Stimulated activated CD4-positive, alpha-beta T cell treated with anti-CD3 and anti-CD28 coated beads, TNF-alpha, amount 100 ng/mL, for 24 hours (primary cell): ENCODE data around the gene TNFAIP8L1.

Source experiments
- DNase-seq, 3 experiments: peaks; one replicate each; pipeline ENCODE4 v3.0.0-alpha.2; 2020; ENCODE audit warnings: low read depth in 3 of 3

TNFAIP8L1 gene

DNA sequence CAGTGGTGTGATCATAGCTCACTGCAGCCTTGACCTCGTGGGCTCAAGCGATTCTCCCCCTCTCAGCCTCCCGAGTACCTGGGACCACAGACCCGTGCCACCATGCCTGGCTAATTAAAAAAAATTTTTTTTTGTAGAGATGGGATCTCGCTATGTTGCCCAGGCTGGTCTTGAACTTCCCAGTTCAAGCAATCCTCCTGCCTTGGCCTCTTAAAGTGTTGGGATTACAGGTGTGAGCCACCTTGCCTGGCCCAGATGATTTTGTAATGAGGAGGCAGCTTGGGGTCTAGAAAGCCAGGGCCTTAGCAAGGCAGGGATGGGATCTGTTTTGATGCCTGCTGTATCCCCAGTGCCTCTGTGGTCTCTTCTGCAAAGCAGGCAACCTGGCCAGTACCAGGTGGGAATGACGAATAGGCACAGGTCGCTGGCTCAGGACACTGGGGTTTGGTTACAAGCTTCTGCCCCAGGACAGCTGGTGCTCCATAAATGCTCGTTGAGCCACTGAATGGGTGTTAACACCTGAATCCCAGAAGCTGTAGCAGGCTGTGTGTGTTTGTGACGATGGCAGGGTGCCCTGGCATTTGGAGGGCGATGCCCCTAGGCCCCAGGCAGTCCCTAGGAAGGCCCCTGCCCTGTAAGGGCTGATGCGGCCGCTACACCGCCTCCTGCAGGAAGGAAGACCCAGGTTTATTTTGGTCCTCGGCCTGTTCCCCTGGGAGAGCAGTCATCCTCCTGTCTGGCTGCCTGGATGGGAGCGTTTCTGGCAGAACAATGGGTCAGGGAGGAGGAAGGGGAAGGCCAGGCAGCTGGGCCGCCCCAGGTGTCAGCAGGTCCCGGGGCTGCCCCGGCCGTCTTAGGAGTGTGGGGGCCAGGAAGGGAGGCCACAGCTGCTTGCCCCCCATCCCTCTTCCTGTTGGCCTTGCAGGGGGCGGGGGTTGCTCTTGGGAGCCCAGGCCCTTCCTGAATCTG, 8.6 kb downstream of the TNFAIP8L1 start:
- no peak for DNase-seq

DNA sequence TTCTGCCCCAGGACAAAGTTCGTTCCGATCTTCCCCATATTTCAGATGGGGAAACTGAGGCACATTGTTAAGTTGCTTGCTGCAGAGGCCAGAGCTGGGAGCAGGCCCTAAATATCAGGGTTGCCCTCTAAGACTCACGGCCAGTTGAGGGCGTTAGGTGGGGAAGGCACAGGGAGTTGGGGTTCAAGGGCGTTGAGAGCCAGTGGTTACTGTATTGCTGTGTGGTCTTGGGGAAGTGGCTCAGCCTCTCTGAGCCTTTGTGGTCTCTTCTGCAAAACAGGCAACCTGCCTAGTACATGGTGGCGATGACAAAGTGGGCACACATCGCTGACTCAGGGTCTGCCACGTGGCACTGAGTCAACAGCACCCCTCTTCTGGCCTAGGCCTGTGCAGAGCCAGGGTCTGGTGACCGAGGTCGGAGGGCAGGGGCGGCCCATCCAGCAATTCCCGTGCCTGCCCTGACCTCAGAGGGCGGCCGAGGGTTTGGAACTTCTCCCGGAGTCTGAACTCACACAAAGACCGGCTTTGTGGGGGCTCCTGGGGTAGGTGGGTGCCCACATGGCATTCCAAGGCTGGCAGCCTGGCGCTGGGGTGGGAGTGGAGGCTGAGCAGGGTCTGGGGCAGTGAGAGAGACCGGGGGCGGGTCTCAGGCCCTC, 10.2 kb downstream of the TNFAIP8L1 start:
- no peak for DNase-seq

DNA sequence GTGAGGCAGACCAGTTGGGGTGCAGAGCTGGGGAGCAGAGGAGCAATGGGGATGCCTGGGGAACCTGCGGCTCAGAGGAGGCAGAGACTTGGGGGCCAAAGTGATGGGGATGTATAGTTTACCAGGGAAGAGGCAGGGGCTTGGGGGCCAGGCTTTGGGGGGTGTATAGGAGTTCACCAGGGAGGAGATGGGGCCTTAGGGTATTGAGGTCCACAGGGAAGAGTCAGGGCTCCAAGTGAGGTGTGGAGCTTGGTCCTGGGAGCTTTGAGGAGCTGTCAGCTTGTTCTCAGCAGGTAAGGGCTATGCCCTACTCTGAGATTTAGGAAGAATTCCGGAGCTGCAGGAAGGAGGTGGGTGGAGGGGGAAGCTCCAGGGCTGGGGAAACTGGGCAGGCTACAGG, 10.8 kb downstream of the TNFAIP8L1 start:
- DNase-seq = no peak

DNA sequence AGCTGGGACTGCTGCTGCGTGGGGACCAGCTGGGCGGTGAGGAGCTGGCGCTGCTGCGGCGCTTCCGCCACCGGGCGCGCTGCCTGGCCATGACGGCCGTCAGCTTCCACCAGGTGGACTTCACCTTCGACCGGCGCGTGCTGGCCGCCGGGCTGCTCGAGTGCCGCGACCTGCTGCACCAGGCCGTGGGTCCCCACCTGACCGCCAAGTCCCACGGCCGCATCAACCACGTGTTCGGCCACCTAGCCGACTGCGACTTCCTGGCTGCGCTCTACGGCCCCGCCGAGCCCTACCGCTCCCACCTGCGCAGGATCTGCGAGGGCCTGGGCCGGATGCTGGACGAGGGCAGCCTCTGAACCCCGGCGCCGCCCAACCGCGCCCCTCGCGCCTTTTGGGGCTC, 12.8 kb downstream of the TNFAIP8L1 start:
- DNase-seq = no peak

DNA sequence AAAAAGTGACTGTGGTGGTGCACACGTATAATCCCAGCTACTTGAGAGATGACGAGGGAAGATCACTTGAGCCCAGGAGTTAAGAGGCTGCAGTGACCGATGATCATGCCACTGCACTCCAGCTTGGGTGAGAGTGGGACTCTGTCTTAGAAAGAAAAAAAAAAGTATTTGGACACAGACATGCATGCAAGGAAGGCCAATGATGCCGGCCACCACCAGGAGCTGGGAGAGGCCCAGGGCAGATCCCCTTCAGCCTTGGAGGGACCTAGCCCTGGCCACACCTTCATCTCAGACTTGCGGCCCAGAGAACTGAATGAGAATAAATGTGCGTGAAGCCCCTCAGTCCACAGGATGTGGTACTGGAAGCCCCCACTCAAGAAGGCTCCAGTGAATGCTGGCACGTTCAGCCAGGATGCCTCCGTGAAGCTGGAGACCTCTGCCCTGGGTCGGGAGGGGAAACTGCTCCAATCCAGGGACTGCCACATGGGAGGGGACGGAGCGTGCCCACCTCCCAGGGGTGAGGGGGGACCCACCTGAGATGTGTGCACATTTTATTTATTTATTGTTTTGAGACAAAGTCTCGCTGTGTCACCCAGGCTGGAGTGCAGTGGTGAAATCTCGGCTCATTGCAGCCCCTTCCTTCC, 14.6 kb downstream of the TNFAIP8L1 start:
- DNase-seq = no peak

DNA sequence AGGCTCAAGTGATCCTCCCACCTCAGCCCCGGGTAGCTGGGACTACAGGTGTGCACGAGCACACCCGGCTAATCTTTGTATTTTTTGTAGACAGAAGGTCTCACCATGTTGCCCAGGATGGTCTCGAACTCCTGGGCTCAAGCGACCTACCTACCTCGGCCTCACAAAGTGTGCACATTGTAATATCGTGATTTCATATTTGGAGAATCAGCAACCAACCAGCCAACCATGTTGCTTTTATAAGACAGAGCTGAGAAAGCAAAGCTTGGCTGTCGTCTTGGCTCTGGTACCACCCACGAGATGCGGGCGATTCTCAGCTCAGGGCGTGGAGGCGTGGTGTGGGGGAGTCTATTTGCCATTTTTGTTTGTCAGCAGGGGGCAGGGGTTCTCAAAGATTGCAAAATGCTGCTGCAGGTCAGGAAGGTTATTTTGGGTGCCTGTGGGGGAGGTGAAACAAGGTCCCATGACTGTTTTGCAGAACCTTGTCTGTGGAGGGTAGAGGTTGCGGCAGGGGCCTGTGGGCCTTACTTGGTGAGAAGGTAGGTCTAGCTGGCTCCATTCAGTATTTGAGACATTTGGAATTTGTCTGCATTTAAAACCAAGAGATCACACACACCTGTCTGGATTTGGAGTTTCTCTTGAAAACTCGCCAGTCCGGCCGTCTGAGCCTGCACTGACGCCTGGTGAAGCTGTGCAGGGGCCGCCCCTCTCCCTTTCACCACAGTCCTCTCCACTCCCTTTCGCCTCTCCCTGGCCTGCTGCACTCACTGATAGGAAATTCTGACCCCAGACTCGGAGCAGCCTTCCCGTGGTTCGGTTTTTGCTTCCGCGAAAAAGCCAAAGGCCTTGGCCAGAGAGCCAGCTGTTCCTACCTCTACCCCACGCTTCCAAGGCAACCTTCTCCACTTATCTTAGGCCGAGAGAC, 15.4 kb downstream of the TNFAIP8L1 start:
- no peak for DNase-seq

DNA sequence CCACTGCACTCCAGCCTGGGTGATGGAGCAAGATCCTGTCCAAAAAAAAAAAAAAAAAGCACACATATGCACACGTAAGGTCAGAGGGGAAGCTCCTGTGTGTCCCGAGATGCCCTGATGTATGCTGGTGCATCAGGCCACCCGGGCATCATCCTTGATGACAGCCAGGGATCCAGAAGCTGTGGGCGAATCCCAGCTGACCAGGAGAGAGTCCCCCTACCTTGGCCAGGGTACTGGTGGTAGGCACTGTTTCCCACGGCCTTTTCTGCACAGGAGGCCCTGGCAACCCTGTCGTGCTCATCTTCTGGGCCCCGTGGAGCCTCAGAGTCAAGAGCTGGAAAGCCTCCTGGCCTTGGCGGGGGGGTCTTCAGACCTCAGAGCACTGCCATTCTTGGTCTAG, 16.8 kb downstream of the TNFAIP8L1 start:
- no peak for DNase-seq

DNA sequence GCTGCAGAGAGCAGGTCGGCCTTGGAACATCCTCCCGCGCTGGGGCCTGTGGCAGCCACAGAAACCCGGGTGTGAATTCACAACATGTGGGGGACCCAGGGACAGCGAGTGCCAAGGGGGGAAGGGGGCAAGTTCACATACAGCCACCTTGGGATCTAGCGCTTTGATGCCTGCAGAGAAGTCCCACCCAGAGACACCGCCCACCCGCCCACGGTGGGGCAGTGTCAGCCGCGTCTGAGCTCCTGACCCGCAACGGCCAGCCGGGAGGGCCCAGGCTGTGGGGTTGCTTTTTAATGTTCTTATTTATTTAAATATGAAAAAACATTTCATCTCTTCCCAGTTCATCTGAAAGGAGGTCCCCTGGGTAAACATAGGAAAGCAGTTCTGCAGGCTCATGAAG, 17.9 kb downstream of the TNFAIP8L1 start:
- DNase-seq = no peak

DNA sequence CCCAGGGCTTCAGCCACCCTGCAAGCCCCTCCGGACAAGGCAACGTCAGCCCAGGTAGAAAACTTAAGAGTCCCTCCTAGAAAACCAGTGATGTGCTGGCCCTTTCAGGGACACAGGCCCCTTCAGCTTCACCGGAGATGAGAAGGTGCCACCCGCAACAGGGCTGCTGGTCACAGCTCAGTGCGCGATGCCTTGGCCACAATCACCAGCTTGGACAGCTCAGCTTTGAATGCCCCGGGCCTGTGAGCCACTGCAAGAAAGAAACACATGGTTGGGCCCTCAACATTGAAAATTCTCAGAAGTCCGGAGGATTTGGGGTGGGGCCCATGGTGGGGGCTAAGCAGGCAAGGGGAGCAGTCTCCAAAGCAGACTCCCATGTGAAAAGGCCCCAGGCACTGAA, 18.5 kb downstream of the TNFAIP8L1 start:
- no peak for DNase-seq

DNA sequence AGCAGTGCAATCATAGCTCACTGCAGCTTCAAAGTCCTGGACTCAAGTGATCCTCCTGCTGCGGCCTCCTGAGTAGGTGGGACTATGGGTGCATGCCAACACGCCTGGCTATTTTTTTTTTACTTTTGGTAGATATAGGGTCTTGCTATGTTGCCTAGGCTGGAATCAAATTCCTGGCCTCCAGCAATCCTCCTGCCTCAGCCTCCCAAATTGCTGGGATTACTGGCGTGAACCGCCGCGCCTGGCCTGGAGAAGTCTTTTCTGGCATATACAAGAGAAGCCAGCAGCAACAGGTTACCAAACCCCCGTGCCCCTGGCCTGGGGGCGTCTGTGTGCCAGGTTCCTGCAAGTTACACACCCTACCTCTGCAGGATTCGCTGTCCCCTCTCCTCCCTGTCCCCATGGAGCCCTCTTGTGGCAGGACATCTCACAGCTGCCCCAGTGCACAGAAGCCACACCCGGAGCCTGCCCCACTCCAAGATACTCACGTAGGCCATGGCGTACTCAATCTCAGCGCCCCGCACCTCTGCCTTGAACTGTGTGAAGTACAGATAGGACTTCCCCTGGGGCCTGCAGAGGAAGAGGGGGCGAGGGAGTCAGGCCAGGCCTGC, 21.0 kb downstream of the TNFAIP8L1 start:
- no peak for DNase-seq

DNA sequence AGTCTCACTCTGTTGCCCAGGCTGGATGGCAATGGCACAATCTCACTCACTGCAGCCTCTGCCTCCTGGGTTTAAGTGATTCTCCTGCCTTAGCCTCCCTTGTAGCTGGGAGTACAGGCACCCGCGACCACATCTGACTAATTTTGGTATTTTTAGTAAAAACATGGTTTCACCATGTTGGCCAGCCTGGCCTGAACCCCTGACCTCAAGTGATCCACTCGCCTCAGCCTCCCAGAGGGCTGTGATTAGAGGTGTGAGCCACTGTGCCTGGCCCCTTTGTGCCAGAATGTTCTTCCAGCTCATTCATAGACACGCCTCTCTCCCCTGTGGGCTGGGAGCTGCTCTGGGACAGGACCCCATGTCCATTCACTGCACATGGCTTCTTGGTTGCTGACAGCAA, 21.7 kb downstream of the TNFAIP8L1 start:
- no peak for DNase-seq

DNA sequence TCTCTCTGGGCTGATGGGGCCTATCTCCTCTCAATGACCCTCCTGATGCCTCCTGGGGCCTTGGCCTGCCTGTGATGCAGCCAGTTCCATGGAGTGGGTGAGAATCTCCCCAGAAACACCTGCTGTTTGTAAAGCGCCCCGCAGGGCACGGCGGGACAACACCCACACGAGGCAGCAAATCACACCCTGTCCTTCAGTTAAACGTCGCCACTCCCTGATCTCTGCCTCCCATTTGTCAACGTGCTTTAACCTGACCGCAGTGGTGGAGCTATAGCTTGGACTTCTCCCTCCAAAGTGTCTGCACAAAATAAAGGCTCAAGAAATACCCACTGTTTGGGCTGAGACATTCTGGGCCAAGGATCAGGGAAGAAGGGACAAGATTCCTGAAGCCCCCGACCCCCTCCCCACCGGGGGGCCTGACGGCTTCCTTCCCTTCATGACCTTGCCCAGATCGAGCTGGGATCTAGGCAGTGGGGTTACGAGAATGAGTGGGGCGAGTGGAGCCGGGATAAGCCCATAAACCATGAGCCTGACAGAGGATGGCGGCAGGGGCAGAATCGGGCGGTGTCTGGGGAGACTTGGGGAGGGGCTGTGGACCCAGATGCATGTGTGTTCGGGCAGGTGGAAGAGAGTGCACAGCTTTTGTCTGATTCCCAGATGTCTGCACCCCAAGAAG, 22.8 kb downstream of the TNFAIP8L1 start:
- DNase-seq = no peak

DNA sequence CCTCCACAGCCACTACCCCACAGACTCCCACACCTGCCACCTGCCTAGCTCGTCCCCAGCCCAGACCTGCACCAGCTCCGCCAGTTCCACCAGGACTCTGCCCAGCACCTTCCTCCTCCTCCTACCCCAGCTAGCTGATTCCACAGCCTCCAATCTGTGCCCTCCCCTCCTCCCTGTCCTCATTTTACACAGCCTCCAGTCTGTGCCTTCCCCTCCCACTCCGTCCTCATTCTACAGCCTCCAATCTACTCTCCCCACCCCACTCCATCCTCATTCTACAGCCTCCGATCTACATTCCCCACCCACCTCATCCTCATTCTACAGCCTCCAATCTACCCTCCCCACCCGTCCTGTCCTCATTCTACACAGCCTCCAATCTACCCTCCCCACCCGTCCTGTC, 23.5 kb downstream of the TNFAIP8L1 start:
- DNase-seq = no peak

DNA sequence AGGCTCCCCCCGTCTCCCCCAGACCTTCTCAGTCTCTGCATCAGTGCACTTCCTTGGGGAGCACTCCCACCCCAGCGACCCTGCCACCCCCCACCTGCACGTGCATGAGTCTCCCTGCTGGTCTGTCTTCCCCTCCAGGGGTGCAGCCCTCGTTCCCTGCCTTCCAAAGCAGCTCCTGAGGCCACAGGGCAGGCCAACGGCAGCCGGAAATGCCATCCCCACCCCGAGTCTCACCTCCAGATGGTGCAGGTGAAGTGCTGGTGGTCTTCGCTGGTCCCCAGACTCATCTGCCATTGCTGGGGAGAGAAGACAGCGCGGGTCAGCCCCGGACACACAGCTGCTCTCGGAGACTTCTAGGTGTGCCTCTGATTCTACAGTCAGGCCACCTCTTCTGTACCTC, 25.3 kb downstream of the TNFAIP8L1 start:
- no peak for DNase-seq

DNA sequence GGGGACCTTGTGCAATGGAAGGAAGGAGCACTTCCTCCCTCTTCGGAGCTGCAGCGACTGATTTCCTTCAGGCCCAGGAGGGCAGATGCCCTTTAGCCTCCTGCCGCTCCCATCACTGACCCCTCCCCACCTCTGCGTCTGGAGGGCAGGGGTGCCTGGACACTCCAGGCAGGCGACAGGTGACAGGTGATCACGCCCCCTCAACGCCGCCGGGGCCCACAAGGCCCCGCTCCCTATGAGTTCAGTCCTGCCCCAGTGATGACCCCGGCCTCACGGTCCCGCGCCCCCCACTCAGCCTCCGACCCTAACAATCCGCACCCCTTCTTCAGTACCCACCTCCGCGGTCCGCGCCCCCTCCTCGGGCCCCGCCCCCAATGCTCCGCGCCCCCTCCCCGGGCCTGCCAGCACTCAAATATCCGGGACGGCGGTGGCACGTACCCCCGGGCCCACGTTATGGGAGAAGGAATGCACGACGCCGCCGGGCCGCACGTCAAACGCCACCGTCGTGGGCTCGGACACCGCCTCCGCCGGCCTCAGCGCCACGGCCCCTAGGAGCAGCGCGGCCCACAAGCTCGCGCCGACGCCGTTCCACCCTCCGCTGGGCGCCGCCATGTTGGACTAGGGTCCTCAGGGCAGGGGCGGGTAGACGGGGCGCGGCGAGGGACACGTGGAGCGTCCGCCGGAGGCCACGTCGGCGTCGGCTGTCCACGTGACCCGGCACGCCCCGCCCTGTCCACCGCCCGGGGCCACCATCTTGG, 30.6 kb downstream of the TNFAIP8L1 start, which contains the start of gene MYDGF:
Gene MYDGF, minus strand, starts transcription at position 620 of the 758 bp plus-strand sequence. Its CDS starts 8 bp downstream, at position 612.
- DNase-seq = peak; percentile 87 to 93 (median 88)

DNA sequence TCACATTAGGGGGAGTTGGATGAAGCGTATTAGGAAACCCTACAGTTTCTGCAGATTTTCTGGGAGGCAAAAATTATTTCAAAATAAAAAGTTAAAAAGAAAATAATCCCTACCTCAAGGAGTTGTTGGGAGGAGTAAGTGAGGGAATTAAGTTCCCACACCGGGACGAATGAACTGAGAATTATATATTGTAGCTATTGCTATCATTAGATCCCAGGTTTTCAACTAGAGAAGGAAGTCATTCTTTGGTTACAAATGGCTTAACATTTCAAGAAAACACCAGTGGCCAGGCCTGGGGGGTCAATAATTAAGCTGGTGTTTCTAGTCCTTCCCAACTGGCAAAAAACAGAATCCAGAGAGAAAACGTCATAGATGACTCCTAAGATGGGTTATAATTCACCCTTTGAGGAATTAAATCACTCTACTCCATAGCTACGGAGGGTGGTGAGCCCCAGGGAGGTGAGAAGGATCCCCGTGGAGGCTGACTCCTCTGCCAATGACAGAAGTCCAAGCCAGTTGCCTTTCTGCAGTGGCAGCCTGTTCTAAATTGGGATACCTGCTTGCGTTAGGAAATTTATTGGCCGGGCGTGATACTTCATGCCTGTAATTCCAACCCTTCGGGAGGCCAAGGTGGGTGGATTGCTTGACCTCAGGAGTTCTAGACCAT, 32.0 kb downstream of the TNFAIP8L1 start:
- DNase-seq = no peak

DNA sequence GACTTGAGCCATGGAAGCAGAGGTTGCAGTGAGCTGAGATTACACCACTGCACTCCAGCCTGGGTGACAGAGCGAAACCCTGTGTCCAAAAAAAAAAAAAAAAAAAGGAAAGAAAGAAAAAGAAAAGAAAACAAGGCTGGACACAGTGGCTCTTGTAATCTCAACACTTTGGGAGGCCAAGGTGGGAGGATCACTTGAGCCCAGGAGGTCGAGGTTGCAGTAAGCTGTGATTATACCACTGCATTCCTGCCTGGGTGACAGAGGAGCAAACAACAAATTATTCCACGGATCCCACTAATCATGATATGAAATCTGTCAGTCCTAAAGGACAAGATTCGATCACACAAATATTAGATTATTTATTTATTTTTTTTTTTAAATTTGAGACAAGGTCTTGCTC, 33.9 kb downstream of the TNFAIP8L1 start:
- DNase-seq = no peak

DNA sequence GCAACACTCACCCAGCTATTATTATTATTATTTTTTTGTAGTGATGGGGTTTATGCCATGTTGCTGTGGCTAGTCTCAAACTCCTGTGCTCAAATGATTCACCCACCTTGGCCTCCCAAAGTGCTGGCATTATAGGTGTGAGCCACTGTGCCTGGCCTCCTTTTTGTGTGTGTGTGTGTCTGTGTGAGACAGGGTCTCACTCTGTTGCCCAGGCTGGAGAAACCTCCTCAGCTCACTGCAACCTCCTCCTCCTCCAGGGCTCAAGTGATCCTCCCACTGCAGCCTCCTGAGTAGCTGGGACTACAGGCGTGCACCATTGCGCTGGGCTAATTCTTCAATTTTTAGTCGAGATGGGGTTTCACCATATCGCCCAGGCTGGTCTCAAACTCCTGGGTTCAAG, 34.4 kb downstream of the TNFAIP8L1 start:
- DNase-seq = no peak

DNA sequence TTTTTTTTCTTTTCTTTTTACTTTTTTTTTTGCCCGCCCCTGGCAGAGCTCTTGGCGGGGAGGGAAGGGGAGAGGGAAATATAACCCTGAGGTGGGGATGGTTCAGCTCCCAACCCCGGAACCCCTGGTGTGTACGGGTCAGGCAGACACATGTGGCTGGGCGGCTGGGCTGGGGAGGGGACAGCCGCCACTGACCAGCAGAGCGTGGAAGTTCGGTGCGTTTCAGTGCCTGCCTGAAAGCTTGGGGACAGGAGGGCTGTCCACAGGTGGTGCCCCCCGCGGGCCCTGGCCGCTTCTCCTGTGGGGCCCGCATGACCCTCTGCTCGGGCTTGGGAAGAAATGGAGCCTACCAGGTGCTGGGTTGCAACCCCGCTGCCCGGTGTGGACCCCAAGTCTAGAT, 36.0 kb downstream of the TNFAIP8L1 start:
- no peak for DNase-seq
